GM12872 (cell line): ENCODE measurements around the gene HIF3A.

ENCODE experiments used
- CTCF ChIP-seq: IDR thresholded peaks from 3 replicates; pipeline ENCODE4 v1.5.1; 2011; ENCODE audit warnings: low read depth, mild to moderate bottlenecking, low read length, moderate library complexity; ENCODE audit not compliant: insufficient read depth

The HIF3A gene

GRCh38 chr19:46270521-46271256 lies 26.2 kb upstream of the HIF3A start:
- no peak for TF ChIP-seq CTCF

- TF ChIP-seq CTCF: no peak
Observed at GRCh38 chr19:46271481-46272197, 25.2 kb upstream of the HIF3A start.

GRCh38 chr19:46279177-46279576 lies 17.7 kb upstream of the HIF3A start:
- no peak for TF ChIP-seq CTCF

GRCh38 chr19:46283771-46284170 lies 13.1 kb upstream of the HIF3A start:
- TF ChIP-seq CTCF: no peak

GRCh38 chr19:46284635-46285034 lies 12.2 kb upstream of the HIF3A start:
- no peak for TF ChIP-seq CTCF

GRCh38 chr19:46287585-46287984 lies 9.3 kb upstream of the HIF3A start:
- no peak for TF ChIP-seq CTCF

GRCh38 chr19:46288896-46289588 lies 7.8 kb upstream of the HIF3A start:
- TF ChIP-seq CTCF: no peak
